HepG2 (cell line): ENCODE results near the gene THRAP3. TPM values are rescaled to one million over a fixed set of nuclear protein-coding genes. Genes with fewer than 3 reads are reported as not detected.
A peak's percentile ranks its signal among the peaks of the same experiment; 100 is the strongest.

Experiments
- CREM ChIP-seq, 2 experiments: sonication (generic) in 1 of 2; formaldehyde crosslinking in 1 of 2; IDR thresholded peaks; 2 replicates each; pipeline versions ENCODE4 v1.4.0 to v1.6.1; 2016 to 2020; ENCODE audit warnings: antibody characterized with exemption in 1 of 2, mild to moderate bottlenecking in 1 of 2, missing genetic modification reagents in 1 of 2
- ETV5 ChIP-seq: IDR thresholded peaks from 2 replicates; pipeline ENCODE4 v1.6.1; 2018; ENCODE audit warnings: missing biosample characterization, missing genetic modification reagents, inconsistent platforms, borderline replicate concordance
- FOXA1 ChIP-seq, 2 experiments: fragments of 450-650 bp in 1 of 2; sonication (generic) in 1 of 2; formaldehyde crosslinking in 1 of 2; IDR thresholded peaks; 2 replicates each; pipeline versions ENCODE4 v1.4.0 to v1.6.1; 2016 to 2020; ENCODE audit warnings: missing genetic modification reagents in 1 of 2
- MED8 ChIP-seq: sonication (generic); formaldehyde crosslinking; IDR thresholded peaks from 2 replicates; pipeline ENCODE4 v1.8.1; 2023; ENCODE audit warnings: mild to moderate bottlenecking, missing genetic modification reagents; ENCODE audit not compliant: insufficient replicate concordance
- NFKB2 ChIP-seq: sonication (generic); formaldehyde crosslinking; IDR thresholded peaks from 2 replicates; pipeline ENCODE4 v1.4.0; 2020; ENCODE audit warnings: missing genetic modification reagents, borderline replicate concordance
- RORA ChIP-seq: sonication (generic); formaldehyde crosslinking; IDR thresholded peaks from 2 replicates; pipeline ENCODE4 v1.5.0; 2020; ENCODE audit warnings: mild to moderate bottlenecking, missing genetic modification reagents, moderate library complexity
- SIX1 ChIP-seq: sonication (generic); formaldehyde crosslinking; IDR thresholded peaks from 2 replicates; pipeline ENCODE4 v1.4.0; 2020; ENCODE audit warnings: missing genetic modification reagents, borderline replicate concordance
- SMARCE1 ChIP-seq: fragments of 450-650 bp; IDR thresholded peaks from 2 replicates; pipeline ENCODE4 v1.6.1; 2017; ENCODE audit warnings: borderline replicate concordance
- SSRP1 ChIP-seq: IDR thresholded peaks from 2 replicates; pipeline ENCODE4 v1.6.1; 2016; ENCODE audit warnings: control low read depth
- TP53 ChIP-seq: sonication (generic); formaldehyde crosslinking; conservative IDR thresholded peaks from 2 replicates; pipeline ENCODE4 v1.4.0; 2020; ENCODE audit warnings: missing genetic modification reagents
- YY1 ChIP-seq: IDR thresholded peaks from 2 replicates; pipeline ENCODE4 v1.6.1; 2011; ENCODE audit warnings: low read length, low read depth, moderate library complexity, mild to moderate bottlenecking; ENCODE audit not compliant: insufficient read depth, insufficient replicate concordance
- ZBTB21 ChIP-seq: sonication (generic); formaldehyde crosslinking; IDR thresholded peaks from 2 replicates; pipeline ENCODE4 v1.4.0; 2020; ENCODE audit warnings: missing genetic modification reagents
- ZC3H4 ChIP-seq: sonication (generic); formaldehyde crosslinking; IDR thresholded peaks from 2 replicates; pipeline ENCODE4 v1.4.0; 2020; ENCODE audit warnings: missing genetic modification reagents, borderline replicate concordance
- ZKSCAN8 ChIP-seq: IDR thresholded peaks from 2 replicates; pipeline ENCODE4 v1.6.1; 2016; ENCODE audit warnings: borderline replicate concordance, missing genetic modification reagents, missing compliant biosample characterization
- ZNF549 ChIP-seq: sonication (generic); formaldehyde crosslinking; IDR thresholded peaks from 2 replicates; pipeline ENCODE4 v1.5.0; 2020; ENCODE audit warnings: missing genetic modification reagents
- polyA plus RNA-seq, 8 experiments: library from polyadenylated mRNA; depleted of rRNA in 3 of 8; stranded (reverse) in 7 of 8; unstranded in 1 of 8; fragments of >200 nt; fragmentation: Illumina TruSeq in 4 of 8; extraction: Trizol in 4 of 8; gene quantifications; 2 replicates each; pipeline versions ENCODE4 v1.2.1 to v1.2.3, GENCODE V29; 2011 to 2016; ENCODE audit warnings: low read depth in 4 of 8, missing spikeins in 1 of 8, mixed read lengths in 1 of 8; ENCODE audit not compliant: insufficient read depth in 1 of 8
- total RNA-seq, 5 experiments: library from RNA; depleted of rRNA; stranded (reverse); fragments of >200 nt; fragmentation: Illumina TruSeq; extraction: Trizol; gene quantifications; 2 replicates each; pipeline ENCODE4 v1.2.3, GENCODE V29; 2016; ENCODE audit warnings: low read depth in 1 of 5
- TF ChIP-seq, protein P1 (sequence below), 2 experiments: fragments of 450-650 bp in 1 of 2; sonication (generic) in 1 of 2; formaldehyde crosslinking in 1 of 2; IDR thresholded peaks; 2 replicates each; pipeline versions ENCODE4 v1.6.1 to v1.8.0; 2016 to 2022; ENCODE audit warnings: antibody characterized with exemption in 1 of 2, mild to moderate bottlenecking in 1 of 2, missing genetic modification reagents in 1 of 2
- TF ChIP-seq, protein P2 (sequence below): sonication (generic); formaldehyde crosslinking; IDR thresholded peaks from 2 replicates; pipeline ENCODE4 v1.5.0; 2020; ENCODE audit warnings: missing genetic modification reagents
- TF ChIP-seq, protein P3 (sequence below): sonication (generic); formaldehyde crosslinking; IDR thresholded peaks from 2 replicates; pipeline ENCODE4 v1.5.0; 2020; ENCODE audit warnings: mild to moderate bottlenecking, low read depth, missing genetic modification reagents, borderline replicate concordance

Gene THRAP3
- total and polyA plus RNA-seq, 2 of the 13 experiments (the other 11 are each of a cell fraction or from before 2014, with no cell fraction given) = 45.0 to 92.6 TPM

DNA sequence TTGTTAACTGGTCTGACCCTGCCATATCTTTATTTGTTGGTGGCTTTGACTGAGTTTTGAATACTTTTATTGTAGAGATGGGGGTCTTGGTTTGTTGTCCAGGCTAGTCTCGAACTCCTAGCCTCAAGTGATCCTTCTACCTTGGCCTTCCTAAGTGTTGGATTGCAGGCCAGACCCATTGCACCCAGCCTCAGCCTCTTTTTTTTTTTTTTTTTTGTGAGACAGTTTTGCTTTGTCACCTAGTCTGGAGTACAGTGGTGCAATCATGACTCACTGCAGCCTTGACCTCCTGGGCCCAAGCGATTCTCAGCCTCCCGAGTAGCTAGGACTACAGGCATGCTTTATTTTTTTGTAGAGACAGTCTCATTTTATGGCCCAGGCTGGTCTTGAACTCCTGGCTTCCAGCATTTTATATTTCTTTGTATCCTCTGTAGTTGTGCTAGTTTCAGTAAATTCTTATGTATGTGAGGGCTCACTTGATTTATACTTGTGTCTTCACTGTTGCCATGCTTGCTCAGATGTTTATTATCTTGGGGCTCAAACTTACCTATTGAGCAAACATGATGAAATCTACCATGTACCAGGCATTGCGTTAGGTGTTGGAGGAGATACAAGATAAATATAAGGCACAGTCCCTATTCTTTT is 24.1 kb downstream of the THRAP3 start (continued):
- TF ChIP-seq, protein P1, sequence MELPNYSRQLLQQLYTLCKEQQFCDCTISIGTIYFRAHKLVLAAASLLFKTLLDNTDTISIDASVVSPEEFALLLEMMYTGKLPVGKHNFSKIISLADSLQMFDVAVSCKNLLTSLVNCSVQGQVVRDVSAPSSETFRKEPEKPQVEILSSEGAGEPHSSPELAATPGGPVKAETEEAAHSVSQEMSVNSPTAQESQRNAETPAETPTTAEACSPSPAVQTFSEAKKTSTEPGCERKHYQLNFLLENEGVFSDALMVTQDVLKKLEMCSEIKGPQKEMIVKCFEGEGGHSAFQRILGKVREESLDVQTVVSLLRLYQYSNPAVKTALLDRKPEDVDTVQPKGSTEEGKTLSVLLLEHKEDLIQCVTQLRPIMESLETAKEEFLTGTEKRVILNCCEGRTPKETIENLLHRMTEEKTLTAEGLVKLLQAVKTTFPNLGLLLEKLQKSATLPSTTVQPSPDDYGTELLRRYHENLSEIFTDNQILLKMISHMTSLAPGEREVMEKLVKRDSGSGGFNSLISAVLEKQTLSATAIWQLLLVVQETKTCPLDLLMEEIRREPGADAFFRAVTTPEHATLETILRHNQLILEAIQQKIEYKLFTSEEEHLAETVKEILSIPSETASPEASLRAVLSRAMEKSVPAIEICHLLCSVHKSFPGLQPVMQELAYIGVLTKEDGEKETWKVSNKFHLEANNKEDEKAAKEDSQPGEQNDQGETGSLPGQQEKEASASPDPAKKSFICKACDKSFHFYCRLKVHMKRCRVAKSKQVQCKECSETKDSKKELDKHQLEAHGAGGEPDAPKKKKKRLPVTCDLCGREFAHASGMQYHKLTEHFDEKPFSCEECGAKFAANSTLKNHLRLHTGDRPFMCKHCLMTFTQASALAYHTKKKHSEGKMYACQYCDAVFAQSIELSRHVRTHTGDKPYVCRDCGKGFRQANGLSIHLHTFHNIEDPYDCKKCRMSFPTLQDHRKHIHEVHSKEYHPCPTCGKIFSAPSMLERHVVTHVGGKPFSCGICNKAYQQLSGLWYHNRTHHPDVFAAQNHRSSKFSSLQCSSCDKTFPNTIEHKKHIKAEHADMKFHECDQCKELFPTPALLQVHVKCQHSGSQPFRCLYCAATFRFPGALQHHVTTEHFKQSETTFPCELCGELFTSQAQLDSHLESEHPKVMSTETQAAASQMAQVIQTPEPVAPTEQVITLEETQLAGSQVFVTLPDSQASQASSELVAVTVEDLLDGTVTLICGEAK (IDR thresholded peaks at IDR 0.05) = no peak
- TF ChIP-seq, protein P1 (CRISPR knock-in tag; IDR thresholded peaks at IDR 0.05) = no peak
- no peak for TF ChIP-seq RORA
- peak; percentile 55; the same call in 1 of the 2 replicates for TF ChIP-seq SIX1
- no peak; the same call in 1 of the 2 replicates for TF ChIP-seq ETV5
- no peak for TF ChIP-seq TP53 (CRISPR knock-in tag)
- no peak for TF ChIP-seq FOXA1 (IDR thresholded peaks at IDR 0.05)
- TF ChIP-seq FOXA1 (CRISPR knock-in tag; IDR thresholded peaks at IDR 0.05) = no peak
- no peak for TF ChIP-seq SSRP1 (CRISPR knock-in tag)
- TF ChIP-seq, protein P2, sequence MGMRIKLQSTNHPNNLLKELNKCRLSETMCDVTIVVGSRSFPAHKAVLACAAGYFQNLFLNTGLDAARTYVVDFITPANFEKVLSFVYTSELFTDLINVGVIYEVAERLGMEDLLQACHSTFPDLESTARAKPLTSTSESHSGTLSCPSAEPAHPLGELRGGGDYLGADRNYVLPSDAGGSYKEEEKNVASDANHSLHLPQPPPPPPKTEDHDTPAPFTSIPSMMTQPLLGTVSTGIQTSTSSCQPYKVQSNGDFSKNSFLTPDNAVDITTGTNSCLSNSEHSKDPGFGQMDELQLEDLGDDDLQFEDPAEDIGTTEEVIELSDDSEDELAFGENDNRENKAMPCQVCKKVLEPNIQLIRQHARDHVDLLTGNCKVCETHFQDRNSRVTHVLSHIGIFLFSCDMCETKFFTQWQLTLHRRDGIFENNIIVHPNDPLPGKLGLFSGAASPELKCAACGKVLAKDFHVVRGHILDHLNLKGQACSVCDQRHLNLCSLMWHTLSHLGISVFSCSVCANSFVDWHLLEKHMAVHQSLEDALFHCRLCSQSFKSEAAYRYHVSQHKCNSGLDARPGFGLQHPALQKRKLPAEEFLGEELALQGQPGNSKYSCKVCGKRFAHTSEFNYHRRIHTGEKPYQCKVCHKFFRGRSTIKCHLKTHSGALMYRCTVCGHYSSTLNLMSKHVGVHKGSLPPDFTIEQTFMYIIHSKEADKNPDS (CRISPR knock-in tag) = no peak
- TF ChIP-seq, protein P3, sequence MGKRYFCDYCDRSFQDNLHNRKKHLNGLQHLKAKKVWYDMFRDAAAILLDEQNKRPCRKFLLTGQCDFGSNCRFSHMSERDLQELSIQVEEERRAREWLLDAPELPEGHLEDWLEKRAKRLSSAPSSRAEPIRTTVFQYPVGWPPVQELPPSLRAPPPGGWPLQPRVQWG (CRISPR knock-in tag) = no peak
- no peak for TF ChIP-seq ZBTB21 (CRISPR knock-in tag)
- no peak for TF ChIP-seq SMARCE1
- TF ChIP-seq ZNF549 (CRISPR knock-in tag) = no peak
- peak; percentile 64; the same call in 1 of the 2 replicates for TF ChIP-seq CREM (IDR thresholded peaks at IDR 0.05)
- TF ChIP-seq CREM (CRISPR knock-in tag; IDR thresholded peaks at IDR 0.05) = no peak
- no peak for TF ChIP-seq MED8
- no peak for TF ChIP-seq ZKSCAN8 (CRISPR knock-in tag)
- no peak for TF ChIP-seq ZC3H4 (CRISPR knock-in tag)
- TF ChIP-seq NFKB2 (CRISPR knock-in tag) = no peak
- no peak for TF ChIP-seq YY1
